CMK (cell line): Measurements from ENCODE around the gene CSN2.
"Not testable (repeated sequence)": the region's sequence is repeated elsewhere in the genome, so short reads cannot be mapped to it uniquely, and the experiment has no call there.

ENCODE experiments used
- DNase-seq: peaks from one replicate; pipeline ENCODE4 v3.0.0-alpha.2; 2010; ENCODE audit warnings: low read depth

CSN2 gene

GRCh38 chr4:69965628-69966027 is at the start of gene CSN2:
Gene CSN2, minus strand, starts transcription at chr4:69965728. Its CDS starts 4,733 bp downstream, at chr4:69960995.
- DNase-seq: no peak

- DNase-seq: no peak
Measured at GRCh38 chr4:70008771-70009170, 43.2 kb upstream of the CSN2 start.

- no peak for DNase-seq
Measured at GRCh38 chr4:70002507-70002906, 37.0 kb upstream of the CSN2 start.

- peak; percentile 29 for DNase-seq
Measured at GRCh38 chr4:70000711-70001110, 35.2 kb upstream of the CSN2 start.

- DNase-seq: no peak
Measured at GRCh38 chr4:69999420-69999819, 33.9 kb upstream of the CSN2 start.

- DNase-seq: no peak
Measured at GRCh38 chr4:69995526-69996016, 30.0 kb upstream of the CSN2 start, which contains the start of gene STATH. Gene STATH, plus strand, starts transcription at chr4:69995966. Its CDS starts 2,472 bp downstream, at chr4:69998438.

- no peak for DNase-seq
Measured at GRCh38 chr4:69994782-69995181, 29.3 kb upstream of the CSN2 start.

GRCh38 chr4:69991016-69991415 is 25.5 kb upstream of the CSN2 start:
- DNase-seq: no peak

GRCh38 chr4:69986663-69987062 is 21.1 kb upstream of the CSN2 start:
- DNase-seq: no peak

- no peak for DNase-seq
Measured at GRCh38 chr4:69984030-69984443, 18.5 kb upstream of the CSN2 start.

- DNase-seq: no peak
Measured at GRCh38 chr4:69977582-69977981, 12.1 kb upstream of the CSN2 start.

GRCh38 chr4:69974631-69975030 is 9.1 kb upstream of the CSN2 start:
- no peak for DNase-seq

- peak; percentile 18 for DNase-seq
Measured at GRCh38 chr4:69970071-69970470, 4.5 kb upstream of the CSN2 start.

GRCh38 chr4:69957209-69957608 is 8.3 kb downstream of the CSN2 start:
- DNase-seq: no peak

- DNase-seq: no peak
Measured at GRCh38 chr4:69951602-69952001, 13.9 kb downstream of the CSN2 start.

GRCh38 chr4:69936566-69936965 is 29.0 kb downstream of the CSN2 start:
- DNase-seq: no peak

- DNase-seq: no peak
Measured at GRCh38 chr4:69934150-69934549, 31.4 kb downstream of the CSN2 start.

GRCh38 chr4:69930768-69931167 is 34.8 kb downstream of the CSN2 start, which contains the start of gene CSN1S1:
Gene CSN1S1, plus strand, starts transcription at chr4:69931068. Its CDS starts 1,488 bp downstream, at chr4:69932556.
- no peak for DNase-seq

- DNase-seq: not testable (repeated sequence)
Measured at GRCh38 chr4:69923782-69924410, 41.6 kb downstream of the CSN2 start.

GRCh38 chr4:69920874-69921273 is 44.7 kb downstream of the CSN2 start:
- DNase-seq: no peak

GRCh38 chr4:69910016-69910782 is 55.3 kb downstream of the CSN2 start:
- no peak for DNase-seq

- DNase-seq: no peak
Measured at GRCh38 chr4:69909195-69909594, 56.3 kb downstream of the CSN2 start.

GRCh38 chr4:69907151-69907550 is 58.4 kb downstream of the CSN2 start:
- no peak for DNase-seq
